Motor neuron (in vitro differentiated cells): ENCODE measurements around the gene HCFC1R1. TPM values are rescaled to one million over a fixed set of nuclear protein-coding genes. Genes with fewer than 3 reads are reported as not detected.
"Not testable (repeated sequence)": the region's sequence is repeated elsewhere in the genome, so short reads cannot be mapped to it uniquely, and the experiment has no call there.

ENCODE experiments used
- ATAC-seq, 8 experiments: fragments of 200-7000 bp; cut with Tn5 transposase; replicated peaks in 6 of 8; 2 replicates each; pipeline ENCODE4 v1.8.0; 2021; ENCODE audit warnings: mild to moderate bottlenecking in 8 of 8, moderate library complexity in 8 of 8
- H3K27ac ChIP-seq, 2 donors: fragments of 250-450 bp; sonication (Bioruptor Pico); 2 replicates each; pipeline ENCODE4 v1.9.0; 2021; ENCODE audit warnings: antibody characterized with exemption in 2 of 2, mild to moderate bottlenecking in 2 of 2, moderate library complexity in 1 of 2
- H3K4me1 ChIP-seq, 2 donors: fragments of 250-450 bp; sonication (Bioruptor Pico); replicated peaks in 1 of 2; 2 replicates each; pipeline ENCODE4 v1.6.1; 2021; ENCODE audit warnings: antibody characterized with exemption in 2 of 2, mild to moderate bottlenecking in 2 of 2, moderate library complexity in 1 of 2
- H3K4me3 ChIP-seq, 5 donors: fragments of 250-450 bp; sonication (Bioruptor Pico); 2 replicates each; pipeline ENCODE4 v1.9.0; 2021; ENCODE audit warnings: antibody characterized with exemption in 5 of 5, mild to moderate bottlenecking in 5 of 5, moderate library complexity in 4 of 5
- WGBS, 10 experiments: fragments of 450-650 bp; shearing (Covaris generic); methylation state at CpG; one replicate each; pipeline ENCODE4 v1.0.0; 2022; 5-methylcytosine and 5-hydroxymethylcytosine counted together
- in situ Hi-C, 9 experiments: fragments of 400-800 bp; cut with MboI; loops; one replicate each; pipeline ENCODE4 v1.15.0; 2021; ENCODE audit warnings: low sequenced_read_pairs in 9 of 9, low pct_unique_long_range_greater_than_20kb in 2 of 9; ENCODE audit not compliant: unreplicated experiment in 9 of 9
- total RNA-seq, 8 experiments: library from RNA; unstranded; fragments of 300-600 nt; gene quantifications; 2 replicates each; pipeline versions ENCODE4 v1.2.3 to v1.2.4, GENCODE V29; 2022

HCFC1R1 gene
- total RNA-seq, 8 experiments from 2014 or later = 30.2 to 71.4 (median 40.8) TPM

DNA sequence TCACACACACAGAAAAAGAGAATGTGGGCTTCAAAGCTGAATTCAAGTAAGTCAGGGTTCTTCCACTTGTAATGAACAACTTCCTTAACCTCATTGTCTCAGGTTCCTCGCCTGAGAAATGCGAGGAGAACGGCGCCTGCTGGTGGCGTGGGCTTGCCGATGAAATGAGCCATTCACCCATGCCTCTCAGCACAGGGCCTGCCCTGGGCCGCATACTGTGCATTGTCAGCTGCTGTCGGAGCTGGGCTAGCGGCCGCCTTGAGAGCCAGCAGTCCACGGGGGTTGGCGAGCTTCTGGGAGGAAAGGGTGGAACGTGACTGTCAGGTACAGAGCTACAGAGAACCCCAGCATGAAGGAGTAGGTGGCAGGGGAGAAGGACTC, 29.6 kb upstream of the HCFC1R1 start:
- H3K4me3 ChIP-seq, H3K27ac ChIP-seq, ATAC-seq, H3K4me1 ChIP-seq, in situ Hi-C loops: not testable (repeated sequence)
- no CpG with 5 or more reads among the region's 13 CpGs for WGBS, 10 experiments

DNA sequence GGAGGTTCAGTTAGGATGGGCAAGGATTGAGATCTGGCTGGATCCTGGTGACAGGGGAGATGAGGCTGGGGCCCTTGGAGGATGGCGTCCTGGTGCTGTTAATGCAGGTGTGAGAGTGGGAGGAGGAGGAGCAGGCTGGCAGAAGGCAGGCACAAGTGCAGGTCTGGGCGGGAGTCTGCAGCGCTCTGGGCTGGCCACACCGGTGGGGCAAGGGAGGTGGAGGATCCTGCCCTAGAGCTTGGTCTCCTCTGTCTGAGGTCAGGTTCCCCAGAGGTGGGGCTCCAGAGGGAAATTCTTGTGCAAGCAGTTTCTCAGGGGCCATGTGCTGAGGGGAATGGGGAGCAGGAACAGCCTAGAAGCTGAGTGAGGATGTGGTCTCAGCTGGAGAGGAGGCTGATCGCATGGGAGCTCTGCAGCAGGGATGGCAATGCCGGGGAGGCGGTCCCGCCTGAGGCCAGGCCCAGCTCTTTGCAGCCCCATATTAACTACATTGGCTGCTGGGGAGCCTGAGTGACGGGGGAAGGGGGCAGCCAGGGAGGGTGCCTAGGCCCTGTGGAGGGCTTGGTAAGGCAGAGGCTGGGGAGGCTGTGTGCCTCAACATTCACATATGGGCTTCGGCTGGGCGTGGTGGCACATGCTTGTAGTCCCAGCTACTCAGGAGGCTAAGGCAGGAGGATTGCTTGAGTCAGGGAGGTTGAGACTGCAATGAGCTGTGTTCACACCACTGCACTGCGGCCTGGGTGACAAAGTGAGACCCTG, 29.0 kb upstream of the HCFC1R1 start:
- peak in 3 of 8 experiments; percentile 14 to 45 (median 27) for ATAC-seq
- H3K4me1 ChIP-seq, in situ Hi-C loops, H3K4me3 ChIP-seq, H3K27ac ChIP-seq: not testable (repeated sequence)
- WGBS, 10 experiments = no CpG with 5 or more reads among the region's 12 CpGs

DNA sequence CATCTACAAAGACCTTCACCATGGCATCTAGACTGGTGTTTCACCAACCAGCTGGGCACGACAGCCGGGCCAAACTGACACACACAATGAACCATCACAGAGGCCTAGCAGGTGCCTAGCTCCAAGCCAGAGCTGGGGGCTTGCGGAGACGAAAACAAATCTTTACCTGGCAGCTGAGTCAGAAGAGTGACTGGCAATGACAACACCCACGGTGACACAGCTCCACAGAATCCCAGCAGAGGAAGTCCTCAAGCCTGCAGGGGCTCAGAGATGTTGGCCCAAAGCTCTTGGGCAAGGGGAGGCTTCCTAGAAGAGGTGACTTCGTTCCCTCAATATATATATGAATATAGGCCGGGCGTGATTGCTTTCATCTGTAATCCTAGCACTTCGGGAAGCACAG, 27.8 kb upstream of the HCFC1R1 start:
- Histone ChIP-seq H3K4me3 (no peak overlapping the region), H3K4me1 (peaks cover 0 to 4% of the 10 kb centered on the region in 2 donors), H3K27ac (no peak overlapping the region)
- no peak for ATAC-seq
- in situ Hi-C loops = no loop called here
- WGBS, 10 experiments = 69 to 87% (median 76%) methylated on average over 2 to 5 of the region's 9 CpGs; no CpG with 5 or more reads in 6 of the 10 experiments

DNA sequence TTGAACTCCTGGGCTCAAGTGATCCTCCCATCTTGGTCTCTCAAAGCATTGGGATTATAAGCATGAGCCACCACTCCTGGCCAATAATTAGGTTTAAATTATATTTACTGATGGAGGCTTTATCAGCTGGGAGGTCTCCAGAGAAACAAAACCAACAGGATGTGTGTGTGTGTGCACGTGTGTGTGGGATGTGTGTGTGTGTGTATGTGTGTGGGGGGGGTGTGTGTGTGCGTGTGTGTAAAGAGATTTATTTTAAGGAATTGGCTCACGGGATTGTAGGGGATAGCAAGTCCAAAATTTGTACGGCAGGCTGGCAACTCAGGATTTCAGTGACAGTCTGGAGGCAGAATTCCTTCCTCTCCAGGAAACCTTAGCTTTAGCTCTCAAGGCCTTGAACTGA, 27.3 kb upstream of the HCFC1R1 start:
- H3K4me1 ChIP-seq = peaks cover 3 to 8% of the 10 kb centered on the region in 2 donors
- no peak overlapping the region for H3K27ac ChIP-seq
- WGBS, 10 experiments = 50 to 88% (median 83%) methylated on average over 4 of the region's 4 CpGs; no CpG with 5 or more reads in 7 of the 10 experiments
- H3K4me3 ChIP-seq = no peak overlapping the region
- no peak for ATAC-seq
- in situ Hi-C loops = no loop called here

DNA sequence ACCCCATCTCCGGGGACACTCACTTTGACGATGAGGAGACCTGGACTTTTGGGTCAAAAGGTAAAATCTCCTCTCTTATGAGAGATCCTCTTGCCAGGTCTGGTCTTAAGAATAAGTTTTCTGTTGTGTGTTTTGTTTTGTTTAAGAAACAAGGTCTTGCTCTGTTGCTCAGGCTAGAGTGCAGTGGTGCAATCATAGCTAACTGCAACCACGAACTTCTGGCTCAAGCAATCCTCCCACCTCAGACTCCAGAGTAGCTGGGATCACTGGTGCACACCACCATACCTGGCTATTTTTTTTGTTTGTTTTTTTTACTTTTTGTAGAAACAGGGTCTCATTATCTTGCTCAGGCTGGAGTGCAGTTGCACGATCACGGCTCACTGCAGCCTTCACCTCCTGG, 26.7 kb upstream of the HCFC1R1 start:
- Histone ChIP-seq H3K4me1 (peaks cover 7 to 8% of the 10 kb centered on the region in 2 donors), H3K4me3 (no peak overlapping the region), H3K27ac (no peak overlapping the region)
- WGBS, 10 experiments = 60 to 100% (median 85%) methylated on average over 1 to 5 of the region's 5 CpGs; no CpG with 5 or more reads in 5 of the 10 experiments
- ATAC-seq = no peak
- in situ Hi-C loops = no loop called here

DNA sequence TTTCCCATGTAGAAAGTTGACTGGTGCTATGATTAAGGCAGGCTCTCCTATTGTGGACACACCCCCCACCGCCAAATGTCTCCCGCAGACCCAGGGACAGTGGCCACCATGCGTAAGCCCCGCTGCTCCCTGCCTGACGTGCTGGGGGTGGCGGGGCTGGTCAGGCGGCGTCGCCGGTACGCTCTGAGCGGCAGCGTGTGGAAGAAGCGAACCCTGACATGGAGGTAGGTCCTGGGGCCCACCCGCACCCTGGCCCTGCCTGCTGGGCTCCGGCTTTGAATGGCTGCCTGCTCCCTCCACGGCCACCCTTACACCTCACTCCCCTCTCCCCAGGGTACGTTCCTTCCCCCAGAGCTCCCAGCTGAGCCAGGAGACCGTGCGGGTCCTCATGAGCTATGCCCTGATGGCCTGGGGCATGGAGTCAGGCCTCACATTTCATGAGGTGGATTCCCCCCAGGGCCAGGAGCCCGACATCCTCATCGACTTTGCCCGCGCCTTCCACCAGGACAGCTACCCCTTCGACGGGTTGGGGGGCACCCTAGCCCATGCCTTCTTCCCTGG, 26.3 kb upstream of the HCFC1R1 start:
- H3K27ac ChIP-seq = no peak overlapping the region
- WGBS, 10 experiments = 78 to 96% (median 88%) methylated on average over 4 to 16 of the region's 26 CpGs; no CpG with 5 or more reads in 6 of the 10 experiments
- ATAC-seq = no peak
- in situ Hi-C loops = loop anchor here in 1 of 9 experiments (25.0 kb wide), 1 partner anchor 87 kb away; the partner anchor contains the start of gene ZNF213
- H3K4me3 ChIP-seq = no peak overlapping the region
- H3K4me1 ChIP-seq = peaks cover 8 to 9% of the 10 kb centered on the region in 2 donors

DNA sequence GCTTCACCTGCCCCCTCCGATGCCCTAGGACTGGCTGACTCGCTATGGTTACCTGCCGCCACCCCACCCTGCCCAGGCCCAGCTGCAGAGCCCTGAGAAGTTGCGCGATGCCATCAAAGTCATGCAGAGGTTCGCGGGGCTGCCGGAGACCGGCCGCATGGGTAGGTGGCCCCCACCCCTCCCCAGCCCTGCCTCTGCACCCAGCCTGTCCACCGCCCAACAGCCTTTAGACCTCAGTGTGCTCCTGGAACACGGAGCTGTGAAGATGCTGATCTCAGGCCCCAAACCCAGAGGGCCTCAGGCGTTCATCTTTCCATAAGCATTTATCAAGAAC, 23.6 kb upstream of the HCFC1R1 start:
- WGBS, 10 experiments = 0 to 34% (median 20%) methylated on average over 1 to 3 of the region's 13 CpGs; no CpG with 5 or more reads in 7 of the 10 experiments
- Histone ChIP-seq H3K27ac (no peak overlapping the region), H3K4me3 (no peak overlapping the region), H3K4me1 (peaks cover 8 to 9% of the 10 kb centered on the region in 2 donors)
- ATAC-seq = no peak
- in situ Hi-C loops = loop anchor here in 1 of 9 experiments (25.0 kb wide), 1 partner anchor 90 kb away; the partner anchor contains the start of gene ZNF213

DNA sequence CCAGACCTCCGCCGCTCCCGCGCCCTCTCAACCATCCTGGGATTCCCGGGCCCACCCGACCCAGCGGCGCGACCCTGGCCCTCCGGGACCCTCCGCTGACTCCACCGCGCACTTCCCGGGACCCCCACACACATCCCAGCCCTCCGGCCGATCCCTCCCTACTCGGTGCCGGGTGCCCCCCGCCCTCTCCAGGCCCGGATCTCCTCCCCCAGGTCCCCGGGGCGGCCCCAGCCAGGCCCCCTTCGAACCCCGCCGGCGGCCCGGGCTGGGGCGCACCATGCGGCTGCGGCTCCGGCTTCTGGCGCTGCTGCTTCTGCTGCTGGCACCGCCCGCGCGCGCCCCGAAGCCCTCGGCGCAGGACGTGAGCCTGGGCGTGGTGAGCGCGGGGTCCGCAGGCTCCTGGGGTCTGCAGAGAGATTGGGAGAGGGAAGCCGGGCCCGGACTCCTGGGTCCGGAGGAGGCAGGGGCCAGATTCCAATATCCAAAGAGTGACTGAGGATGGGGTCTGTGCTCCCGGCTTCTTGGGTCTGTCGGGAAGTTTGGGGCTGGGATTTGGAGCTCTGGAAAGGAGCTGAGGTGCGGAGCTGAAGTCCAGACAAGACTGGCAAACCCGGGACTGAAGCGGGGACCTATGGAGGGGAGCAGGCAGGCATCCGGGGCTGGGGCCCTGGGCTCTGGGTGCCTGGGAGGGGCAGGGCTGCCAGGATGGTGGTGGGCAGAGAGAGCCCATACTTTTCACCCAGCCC, 23.1 kb upstream of the HCFC1R1 start:
- Histone ChIP-seq H3K4me1 (peaks cover 8 to 9% of the 10 kb centered on the region in 2 donors), H3K27ac (no peak overlapping the region), H3K4me3 (peak overlapping the region in 1 of 5 donors; percentile 36)
- peak in 6 of 8 experiments; percentile 5 to 15 (median 12) for ATAC-seq
- in situ Hi-C loops = loop anchor here in 1 of 9 experiments (25.0 kb wide), 1 partner anchor 90 kb away; the partner anchor contains the start of gene ZNF213
- 4% methylated on average over 5 of the region's 54 CpGs; no CpG with 5 or more reads in 9 of the 10 experiments for WGBS, 10 experiments

DNA sequence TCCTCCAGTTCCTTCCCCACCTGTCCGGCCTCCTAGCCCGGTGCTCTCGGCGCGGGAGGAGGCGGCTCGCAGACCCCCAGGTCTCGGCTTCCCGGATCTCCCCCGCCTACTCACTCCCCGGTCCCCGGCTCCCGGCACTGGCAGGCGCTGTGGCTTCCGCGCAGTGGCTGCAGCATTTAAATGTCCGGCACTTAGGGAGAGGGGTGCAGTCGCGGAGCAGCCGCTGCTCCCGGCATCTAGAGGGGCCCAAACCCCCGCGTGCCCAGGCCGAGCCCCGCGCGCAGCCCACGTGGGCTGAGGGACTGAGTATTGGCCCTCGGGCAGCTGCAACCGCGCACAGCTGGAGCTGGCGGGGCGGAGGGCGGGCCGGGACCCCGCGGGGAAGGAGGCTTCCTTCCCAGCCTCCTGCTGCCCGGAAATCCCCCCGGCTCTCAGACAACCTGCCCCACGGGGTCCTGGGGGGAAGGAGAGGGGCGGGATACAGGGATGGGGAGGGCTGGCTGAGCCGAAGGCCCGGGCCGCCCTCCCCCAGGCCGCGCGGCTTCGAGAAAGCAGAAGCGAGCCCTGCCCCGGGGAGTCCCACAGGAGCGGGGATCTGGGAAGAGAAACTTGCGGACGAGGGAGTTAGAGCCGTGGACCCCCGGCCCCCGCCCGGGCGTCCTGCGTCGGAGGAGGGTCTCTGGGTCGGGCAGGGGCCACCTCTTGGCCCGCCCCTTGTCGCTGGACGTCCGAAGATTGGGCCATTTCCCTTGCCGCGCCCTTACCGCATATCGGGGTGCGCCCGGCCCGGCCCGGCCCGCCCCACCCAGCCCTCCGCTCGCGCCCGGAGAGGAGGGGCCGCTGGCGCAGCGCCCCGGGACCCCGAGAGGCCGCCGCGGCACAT, 22.3 kb upstream of the HCFC1R1 start, which contains the start of gene MMP25:
Gene MMP25, plus strand, starts transcription at position 804 of the 883 bp plus-strand sequence. CDS start 357 bp downstream, outside the sequence.
- in situ Hi-C loops = loop anchor here in 1 of 9 experiments (25.0 kb wide), 1 partner anchor 91 kb away; the partner anchor contains the start of gene ZNF213
- Histone ChIP-seq H3K4me1 (peaks cover 8 to 9% of the 10 kb centered on the region in 2 donors), H3K4me3 (peak within 1 kb of the TSS in 4 of 5 donors; percentile 12 to 36 (median 18)), H3K27ac (no peak within 1 kb of the TSS)
- WGBS, 10 experiments = 0% methylated on average over 1 to 2 of the region's 86 CpGs; no CpG with 5 or more reads in 8 of the 10 experiments
- ATAC-seq = peak; percentile 51 to 68 (median 62)

DNA sequence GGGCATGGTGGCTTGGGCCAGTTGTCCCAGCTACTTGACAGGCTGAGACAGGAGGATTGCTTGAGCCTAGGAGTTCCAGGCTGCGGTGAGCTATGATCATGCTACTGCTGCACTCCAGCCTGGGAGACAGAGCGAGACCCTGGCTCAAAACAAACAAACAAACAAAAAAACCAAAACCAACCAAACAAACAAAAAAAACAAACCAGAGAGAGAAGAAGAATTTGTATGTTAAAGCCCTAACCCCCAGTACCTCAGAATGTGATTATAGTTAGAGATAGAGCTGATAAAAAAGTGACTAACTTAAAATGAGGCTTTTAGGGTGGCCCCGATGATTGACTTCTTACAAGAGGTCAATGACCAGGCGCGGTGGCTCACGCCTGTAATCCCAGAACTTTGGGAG, 21.0 kb upstream of the HCFC1R1 start:
- WGBS, 10 experiments = 77 to 100% (median 93%) methylated on average over 1 to 6 of the region's 6 CpGs; no CpG with 5 or more reads in 2 of the 10 experiments
- ATAC-seq = no peak
- Histone ChIP-seq H3K4me1 (peaks cover 8 to 9% of the 10 kb centered on the region in 2 donors), H3K4me3 (no peak overlapping the region), H3K27ac (no peak overlapping the region)
- in situ Hi-C loops = loop anchor here in 1 of 9 experiments (25.0 kb wide), 1 partner anchor 93 kb away; the partner anchor contains the start of gene ZNF213

DNA sequence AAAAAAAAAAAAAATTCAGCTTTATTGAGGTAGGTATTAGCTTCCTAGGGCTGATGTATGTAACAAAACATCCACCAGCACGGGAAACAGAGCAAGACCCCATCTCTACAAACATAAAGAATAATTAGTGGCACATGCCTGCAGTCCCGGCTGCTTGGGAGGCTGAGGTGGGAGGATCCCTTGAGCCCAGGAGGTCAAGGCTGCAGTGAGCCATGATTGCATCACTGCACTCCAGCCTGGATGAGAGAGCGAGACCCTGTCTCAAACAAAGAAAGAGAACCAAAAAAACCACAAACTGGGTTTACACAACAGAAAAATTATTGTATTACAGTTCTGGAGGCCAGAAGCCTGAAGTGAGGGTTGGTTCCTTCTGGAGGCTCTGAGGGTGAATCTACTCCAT, 18.6 kb upstream of the HCFC1R1 start:
- in situ Hi-C loops = loop anchor here in 1 of 9 experiments (25.0 kb wide), 1 partner anchor 95 kb away; the partner anchor contains the start of gene ZNF213
- Histone ChIP-seq H3K4me3 (no peak overlapping the region), H3K4me1 (peaks cover 8 to 9% of the 10 kb centered on the region in 2 donors), H3K27ac (no peak overlapping the region)
- 19 to 100% (median 64%) methylated on average over 1 to 3 of the region's 3 CpGs; no CpG with 5 or more reads in 1 of the 10 experiments for WGBS, 10 experiments
- ATAC-seq = no peak

DNA sequence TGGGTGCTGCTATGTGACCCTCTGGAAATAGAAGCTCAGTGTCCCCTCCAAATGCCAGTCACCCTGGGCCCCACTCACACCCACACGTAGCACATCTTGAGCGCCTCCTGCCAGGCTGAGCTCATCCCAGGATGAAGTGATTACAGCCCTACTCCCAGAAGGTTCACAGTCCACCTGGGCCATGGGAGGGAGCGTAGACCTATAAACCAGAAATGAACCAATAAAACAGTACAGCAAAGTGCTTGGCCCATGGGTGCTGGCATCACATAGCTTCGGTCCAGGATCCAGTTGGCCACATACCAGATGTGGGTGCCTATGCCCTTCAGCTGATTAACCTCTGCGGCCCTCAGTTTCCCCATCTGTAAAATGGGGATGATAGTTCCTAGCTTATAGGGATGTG, 15.2 kb upstream of the HCFC1R1 start:
- ATAC-seq = no peak
- no peaks in the 10 kb centered on the region for H3K4me1 ChIP-seq
- 60 to 83% (median 75%) methylated on average over 1 to 4 of the region's 5 CpGs; no CpG with 5 or more reads in 6 of the 10 experiments for WGBS, 10 experiments
- H3K27ac ChIP-seq = no peak overlapping the region
- H3K4me3 ChIP-seq = no peak overlapping the region
- in situ Hi-C loops = loop anchor here in 1 of 9 experiments (25.0 kb wide), 1 partner anchor 98 kb away; the partner anchor contains the start of gene ZNF213
